ENCODE data around the gene MS4A3.

Gene MS4A3

DNA sequence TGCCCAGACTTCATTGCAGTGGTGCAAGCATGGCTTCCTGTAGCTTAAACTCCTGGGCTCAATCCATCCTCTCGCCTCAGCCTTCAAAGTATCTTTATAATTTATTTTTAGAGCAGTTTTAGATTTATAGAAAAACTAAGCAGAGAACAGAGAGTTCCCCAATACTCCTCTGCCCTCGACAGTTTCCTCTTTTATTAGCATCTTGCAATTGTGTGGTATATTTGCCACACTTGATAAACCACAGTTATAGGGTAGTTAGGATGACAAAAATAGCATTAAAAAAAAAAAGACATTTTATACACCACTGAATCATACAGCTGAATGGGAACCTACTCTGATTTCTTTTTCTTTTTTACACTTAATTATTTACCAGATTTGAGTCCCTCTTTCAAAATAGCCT lies 63.2 kb downstream of the MS4A3 start:
- no peak for TF ChIP-seq ZFX (IDR thresholded peaks at IDR 0.05)
- TF ChIP-seq, protein P1, sequence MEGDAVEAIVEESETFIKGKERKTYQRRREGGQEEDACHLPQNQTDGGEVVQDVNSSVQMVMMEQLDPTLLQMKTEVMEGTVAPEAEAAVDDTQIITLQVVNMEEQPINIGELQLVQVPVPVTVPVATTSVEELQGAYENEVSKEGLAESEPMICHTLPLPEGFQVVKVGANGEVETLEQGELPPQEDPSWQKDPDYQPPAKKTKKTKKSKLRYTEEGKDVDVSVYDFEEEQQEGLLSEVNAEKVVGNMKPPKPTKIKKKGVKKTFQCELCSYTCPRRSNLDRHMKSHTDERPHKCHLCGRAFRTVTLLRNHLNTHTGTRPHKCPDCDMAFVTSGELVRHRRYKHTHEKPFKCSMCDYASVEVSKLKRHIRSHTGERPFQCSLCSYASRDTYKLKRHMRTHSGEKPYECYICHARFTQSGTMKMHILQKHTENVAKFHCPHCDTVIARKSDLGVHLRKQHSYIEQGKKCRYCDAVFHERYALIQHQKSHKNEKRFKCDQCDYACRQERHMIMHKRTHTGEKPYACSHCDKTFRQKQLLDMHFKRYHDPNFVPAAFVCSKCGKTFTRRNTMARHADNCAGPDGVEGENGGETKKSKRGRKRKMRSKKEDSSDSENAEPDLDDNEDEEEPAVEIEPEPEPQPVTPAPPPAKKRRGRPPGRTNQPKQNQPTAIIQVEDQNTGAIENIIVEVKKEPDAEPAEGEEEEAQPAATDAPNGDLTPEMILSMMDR (conservative IDR thresholded peaks at IDR 0.05): no peak
- no peak overlapping the region for H3K27ac ChIP-seq

Data from C4-2B (cell line).